Endometrium (tissue), 2 donors: ENCODE data around the gene TUB.

Source experiments
- FAIRE-seq: peaks from 2 replicates; lab custom pipeline; 2012; peaks lifted over from hg19 to GRCh38; lab: Jason Lieb, UNC
- donor health status: control.
- donor health status: control.

The TUB gene

GRCh38 chr11:8080674-8081590, at the start of gene TUB:
Gene TUB, plus strand, starts transcription at chr11:8081211. Its CDS starts 300 bp downstream, at chr11:8081511.
- no peak for FAIRE-seq

GRCh38 chr11:8031248-8032115, 49.5 kb upstream of the TUB start:
- no peak for FAIRE-seq

DNA sequence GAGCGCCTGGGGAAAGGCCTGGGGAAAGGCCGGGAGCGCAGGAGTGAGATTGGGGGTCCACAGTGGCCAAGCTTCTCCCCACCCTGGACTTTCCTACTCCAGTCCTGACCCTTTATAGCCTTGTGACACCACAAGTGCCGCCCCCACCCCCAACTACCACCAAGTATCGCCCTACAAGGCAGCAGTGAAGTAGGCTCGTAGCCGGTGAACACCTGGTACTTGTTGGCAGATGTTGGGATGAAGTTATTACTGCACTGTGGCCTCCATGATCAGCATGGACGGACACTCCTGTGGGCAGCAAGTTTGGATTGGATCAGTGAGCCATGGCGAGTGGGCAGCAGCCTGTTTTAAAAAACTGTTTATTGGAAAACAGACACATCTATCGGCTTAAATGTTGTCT, 48.9 kb upstream of the TUB start:
- FAIRE-seq = no peak

DNA sequence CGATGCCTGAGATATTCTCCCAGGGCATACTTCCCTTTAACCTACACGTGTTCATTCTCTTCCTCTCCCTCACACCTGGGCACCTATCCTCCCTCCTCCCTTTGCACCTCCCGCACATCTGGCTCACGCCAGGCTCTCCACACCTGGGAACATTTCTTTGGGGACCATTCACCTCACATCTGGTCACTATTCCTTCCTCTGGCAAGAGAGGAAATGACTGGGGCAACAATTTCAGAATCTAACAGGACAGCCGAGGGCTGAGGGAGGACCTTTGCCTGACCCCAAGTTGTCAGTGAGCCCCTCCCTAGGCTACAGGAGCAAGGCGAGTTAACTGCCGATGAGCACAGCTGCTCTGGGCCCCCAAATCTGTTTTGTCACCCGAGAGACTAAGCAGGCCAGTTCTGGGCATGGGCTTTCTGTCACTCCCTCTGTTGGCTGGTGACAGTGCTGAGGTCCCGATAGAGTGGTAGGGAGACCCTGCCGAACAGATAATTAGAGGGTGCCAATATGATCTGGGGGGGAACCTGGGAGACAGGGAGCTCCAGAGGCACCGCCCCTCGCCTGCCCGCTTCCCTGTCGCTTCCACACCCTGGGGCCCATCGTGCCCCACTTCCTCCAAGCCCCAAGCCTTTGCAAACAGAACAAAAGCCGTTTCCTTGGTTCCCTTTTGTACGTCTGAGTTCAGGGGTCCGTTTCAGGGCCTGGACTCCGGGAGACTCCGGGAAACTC, 48.3 kb upstream of the TUB start:
- no peak for FAIRE-seq

GRCh38 chr11:8033305-8034105, 47.5 kb upstream of the TUB start:
- no peak for FAIRE-seq

DNA sequence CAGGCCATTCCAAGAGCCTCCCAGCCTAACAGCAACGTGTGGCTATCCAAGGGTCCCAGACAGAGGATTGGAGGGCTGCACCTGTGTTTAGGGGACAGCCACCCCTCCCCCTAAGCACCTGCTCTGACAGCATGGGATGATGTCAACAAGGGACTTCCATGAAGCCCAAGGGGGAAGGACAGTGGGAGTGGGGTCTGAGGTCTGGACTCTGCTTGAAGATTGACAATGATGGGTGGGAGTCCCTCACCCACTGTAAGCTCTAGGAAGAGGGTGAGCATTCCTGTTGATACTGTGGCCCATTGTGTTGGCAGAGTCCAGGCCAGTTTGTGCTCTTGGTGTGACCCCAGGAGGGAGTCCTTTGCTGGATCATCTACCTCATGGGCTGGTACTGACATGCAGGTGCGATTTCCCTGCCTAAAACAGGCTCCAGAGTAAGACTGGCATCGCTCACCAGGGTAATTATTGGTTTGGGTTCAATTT, 46.9 kb upstream of the TUB start:
- no peak for FAIRE-seq

- FAIRE-seq = no peak
Measured at GRCh38 chr11:8034604-8035190, 46.3 kb upstream of the TUB start.

DNA sequence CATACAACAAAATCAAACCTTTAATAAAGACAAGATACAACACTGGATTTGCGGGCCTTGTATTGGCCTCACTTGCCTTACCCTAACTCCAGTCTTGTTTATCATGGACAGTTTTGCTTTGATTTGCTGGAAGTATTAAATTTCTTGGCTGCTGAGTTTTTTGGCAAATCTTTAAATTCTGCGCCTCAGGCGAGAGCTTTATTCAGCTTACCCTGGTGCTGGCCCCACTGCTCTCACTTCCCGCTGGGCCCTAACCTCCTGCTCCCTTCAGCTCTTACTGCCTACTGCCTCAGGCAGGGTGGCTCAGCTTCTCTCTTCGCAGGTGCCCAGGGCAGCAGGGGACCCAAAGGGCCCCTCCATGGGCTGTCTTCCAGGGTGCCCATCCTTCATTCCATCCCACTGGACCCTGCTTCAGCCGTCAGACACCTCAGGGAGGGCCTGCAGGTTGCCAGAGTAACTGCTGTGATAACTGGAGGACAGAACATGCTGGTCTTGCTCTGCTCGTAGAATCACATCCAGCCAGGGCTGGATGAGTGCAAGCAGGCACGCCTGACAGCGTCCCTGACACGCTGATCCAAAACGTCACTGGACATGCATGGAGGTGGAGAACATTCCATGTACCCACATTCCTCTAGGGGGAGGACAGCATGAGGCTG, 45.7 kb upstream of the TUB start:
- no peak for FAIRE-seq

GRCh38 chr11:8036002-8036802, 44.8 kb upstream of the TUB start:
- FAIRE-seq = no peak

DNA sequence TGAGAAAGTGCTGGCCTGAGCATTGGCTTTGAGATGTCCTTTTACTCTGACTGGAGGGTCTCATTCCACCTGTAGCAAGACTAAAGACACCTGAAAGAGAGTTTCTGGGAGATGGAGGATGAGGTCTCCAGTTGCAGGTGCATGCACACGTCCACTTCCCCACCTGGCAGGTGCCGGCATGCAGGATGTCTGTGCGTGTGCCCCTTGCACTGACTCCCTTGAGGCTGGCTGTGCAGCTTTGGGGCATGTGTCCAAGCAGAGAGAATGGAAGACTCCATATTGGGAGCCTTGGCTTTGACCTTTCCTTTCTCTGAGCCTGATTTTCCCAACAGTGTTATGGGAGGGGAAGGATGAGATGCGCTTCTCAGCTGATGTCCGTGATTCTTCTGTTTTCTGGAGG, 44.0 kb upstream of the TUB start:
- FAIRE-seq = no peak

DNA sequence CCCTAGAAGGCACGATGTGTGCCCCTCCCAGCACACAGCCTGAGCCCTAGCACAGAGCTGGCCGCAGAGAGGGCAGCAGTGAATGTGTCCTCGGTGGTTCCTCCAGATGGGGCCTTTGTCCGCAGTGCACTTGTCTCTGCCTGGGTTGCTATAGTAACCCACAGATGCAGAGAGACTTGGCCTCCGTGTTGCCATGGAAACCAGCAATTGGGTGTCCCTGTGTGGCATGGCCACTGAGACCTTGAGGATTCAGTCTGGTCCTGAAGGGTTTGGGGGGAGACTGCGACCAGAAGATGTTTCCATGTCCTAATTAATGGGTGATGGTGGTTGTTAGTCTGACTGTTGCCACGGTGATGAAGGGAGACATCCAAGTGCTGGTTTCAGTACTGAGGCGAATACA, 42.6 kb upstream of the TUB start:
- FAIRE-seq = no peak

GRCh38 chr11:8038811-8039529, 42.0 kb upstream of the TUB start:
- no peak for FAIRE-seq

GRCh38 chr11:8039530-8040260, 41.3 kb upstream of the TUB start:
- no peak for FAIRE-seq

DNA sequence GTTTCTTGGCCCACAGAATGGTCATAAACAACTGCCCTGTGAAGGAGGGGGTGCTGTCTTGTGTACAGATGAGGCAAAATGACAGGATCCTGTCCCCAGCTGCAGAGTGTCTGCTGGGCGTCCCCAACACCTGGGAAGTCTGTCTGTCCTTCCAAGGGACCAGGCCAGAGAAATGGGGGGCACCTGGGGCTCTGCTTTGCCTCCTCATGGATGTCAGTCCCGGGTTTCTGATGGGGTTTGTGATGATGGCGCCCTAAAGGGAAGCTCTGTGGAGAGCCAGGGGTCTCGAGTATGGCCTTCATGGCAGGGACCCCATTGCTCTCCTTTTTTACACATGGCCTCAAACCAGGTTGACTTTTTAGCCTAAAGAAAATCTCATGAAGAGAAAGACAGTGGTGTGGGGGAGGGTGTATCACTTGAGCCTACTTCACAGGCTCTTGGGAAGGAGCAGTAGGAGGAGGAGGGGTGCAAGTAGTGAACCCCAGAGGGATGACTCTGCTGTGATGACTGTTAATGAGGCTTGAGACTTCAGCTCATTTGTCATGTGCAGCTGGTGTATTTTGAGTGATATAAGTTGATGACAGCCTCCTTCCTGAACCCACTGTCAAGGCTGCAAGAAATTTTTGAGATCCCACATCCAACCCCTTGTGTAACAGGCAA, 40.6 kb upstream of the TUB start:
- no peak for FAIRE-seq

DNA sequence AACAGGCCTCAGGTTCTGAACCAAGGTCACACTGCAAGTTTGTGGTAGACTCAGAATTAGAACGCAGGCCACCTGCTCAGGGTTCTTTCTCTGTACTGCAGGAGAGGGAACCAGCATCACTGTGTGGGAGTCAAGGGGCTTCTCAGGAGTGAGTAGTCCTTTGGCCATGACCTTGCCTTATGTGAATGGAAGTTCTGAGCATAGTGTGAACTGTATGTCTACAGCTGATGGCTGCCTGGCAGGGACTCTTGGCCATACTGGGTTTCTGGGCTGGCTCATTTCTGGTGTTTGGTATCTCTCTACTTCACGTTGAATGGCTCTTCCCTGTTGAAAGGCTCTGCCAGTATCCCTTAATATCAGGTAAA, 40.1 kb upstream of the TUB start:
- FAIRE-seq = no peak

GRCh38 chr11:8041576-8041975, 39.4 kb upstream of the TUB start:
- FAIRE-seq = no peak

DNA sequence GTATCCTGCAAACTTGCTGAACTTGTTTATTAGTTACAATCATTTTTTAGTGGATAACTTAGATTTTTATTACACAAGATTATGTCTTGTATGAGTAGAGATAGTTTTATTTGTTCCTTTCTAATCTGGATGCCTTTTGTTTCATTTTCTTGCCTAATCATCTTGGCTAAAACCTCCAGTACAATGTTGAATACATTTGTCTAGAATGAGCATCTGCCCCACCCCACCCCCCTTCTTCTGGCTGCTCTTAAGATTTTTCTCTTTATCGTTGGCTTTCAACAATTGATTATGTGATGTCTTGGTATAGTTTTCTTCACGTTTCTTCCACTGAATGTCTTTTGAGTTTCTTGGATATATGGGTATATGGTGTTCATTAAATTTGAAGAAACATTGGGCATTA, 37.3 kb upstream of the TUB start:
- no peak for FAIRE-seq

- FAIRE-seq = no peak
Measured at GRCh38 chr11:8045839-8046238, 35.2 kb upstream of the TUB start.
